Measurements from ENCODE around the gene INF2. TPM values are rescaled to one million over a fixed set of nuclear protein-coding genes. Genes with fewer than 3 reads are reported as not detected.
A peak's percentile ranks its signal among the peaks of the same experiment; 100 is the strongest.

INF2 gene
- polyA plus RNA-seq, 1 donor: 54.4 TPM

DNA sequence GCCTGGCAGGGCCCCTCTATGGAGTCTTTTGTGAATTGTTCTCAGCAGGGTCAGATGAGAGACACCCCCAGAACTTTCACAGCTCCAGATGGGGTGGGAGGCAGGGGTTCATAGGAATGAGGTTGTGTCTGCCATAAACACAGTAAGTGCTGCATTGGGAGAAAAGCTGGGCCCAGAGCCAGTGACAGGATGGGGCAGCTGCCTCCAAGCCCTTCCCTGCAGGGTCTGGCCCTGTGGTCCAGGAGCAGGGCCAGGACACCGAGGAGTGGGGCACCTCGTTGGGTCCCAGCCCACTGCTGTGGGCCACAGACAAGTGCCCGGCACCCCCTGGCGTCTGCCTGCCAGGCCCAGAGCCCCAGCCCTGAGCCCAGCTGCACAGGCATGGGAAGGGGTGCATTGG, 13.3 kb downstream of the INF2 start:
- no peak for DNase-seq (ENCODE audit: low read depth)

DNA sequence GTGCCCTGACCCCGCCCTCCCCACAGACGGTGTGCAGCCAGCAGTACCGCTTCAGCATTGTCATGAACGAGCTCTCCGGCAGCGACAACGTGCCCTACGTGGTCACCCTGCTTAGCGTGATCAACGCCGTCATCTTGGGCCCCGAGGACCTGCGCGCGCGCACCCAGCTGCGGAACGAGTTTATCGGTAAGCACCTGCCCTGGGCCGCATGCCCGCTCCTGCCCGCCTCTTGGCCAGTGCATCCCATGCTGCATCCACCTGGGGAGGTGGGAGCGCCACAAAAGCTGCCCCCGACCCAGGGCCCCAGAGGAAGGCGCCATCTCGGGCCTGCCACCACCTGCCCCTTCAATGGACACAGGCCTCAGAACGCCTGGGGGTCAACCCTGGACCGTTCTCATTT, 13.9 kb downstream of the INF2 start:
- no peak for DNase-seq (ENCODE audit: low read depth)

DNA sequence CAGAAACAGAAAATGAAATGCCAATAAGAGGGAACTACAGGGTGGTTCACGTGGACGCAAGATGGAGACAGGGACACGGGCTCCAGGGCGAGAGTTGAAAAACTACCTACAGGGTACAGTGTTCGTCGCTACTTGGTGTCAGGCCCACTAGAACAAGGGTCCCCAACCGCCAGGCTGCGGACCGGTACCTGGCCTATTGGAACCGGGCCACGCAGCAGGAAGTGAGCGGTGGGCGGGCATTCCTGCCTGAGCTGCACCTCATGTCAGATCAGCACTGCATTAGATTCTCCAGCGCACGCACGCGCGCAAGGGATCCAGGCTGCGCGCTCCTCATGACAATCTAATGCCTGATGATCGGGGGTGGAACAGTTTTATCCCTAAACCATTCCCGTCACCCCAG, 14.8 kb downstream of the INF2 start:
- DNase-seq (ENCODE audit: low read depth): no peak

DNA sequence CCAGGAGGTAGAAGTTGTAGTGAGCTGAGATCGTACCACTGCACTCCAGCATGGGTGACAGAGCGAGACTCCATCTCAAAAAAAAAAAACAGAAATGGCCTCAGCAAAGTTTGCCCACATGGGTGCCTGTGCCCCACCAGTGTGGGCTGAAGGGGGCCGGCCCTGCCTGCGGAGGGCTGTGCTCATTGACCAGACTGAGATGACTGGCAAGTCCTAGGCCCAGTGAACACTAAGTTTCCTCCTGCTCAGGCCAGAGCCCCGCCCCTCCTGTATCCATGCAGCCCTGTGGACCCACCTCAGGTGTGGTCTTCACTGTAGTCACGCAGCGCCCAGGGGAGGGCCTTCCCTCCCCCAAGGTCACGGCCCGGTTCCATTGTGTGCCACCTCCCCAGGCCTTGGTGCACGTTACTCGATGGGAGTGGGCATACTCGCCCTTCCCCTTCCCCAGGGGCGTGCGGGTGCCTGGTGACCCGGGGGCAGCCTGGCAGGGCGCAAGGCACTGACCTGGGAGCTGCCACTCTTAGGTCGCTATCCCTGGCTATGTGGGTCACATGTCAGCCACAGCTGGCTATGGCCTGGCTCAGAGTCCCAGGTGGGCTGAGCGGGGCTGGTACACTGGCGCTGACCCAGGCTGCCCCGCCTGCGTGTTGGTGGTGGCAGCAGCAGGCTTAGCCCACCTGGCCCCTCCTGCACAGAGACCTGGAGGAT, 16.1 kb downstream of the INF2 start:
- no peak for DNase-seq (ENCODE audit: low read depth)

DNA sequence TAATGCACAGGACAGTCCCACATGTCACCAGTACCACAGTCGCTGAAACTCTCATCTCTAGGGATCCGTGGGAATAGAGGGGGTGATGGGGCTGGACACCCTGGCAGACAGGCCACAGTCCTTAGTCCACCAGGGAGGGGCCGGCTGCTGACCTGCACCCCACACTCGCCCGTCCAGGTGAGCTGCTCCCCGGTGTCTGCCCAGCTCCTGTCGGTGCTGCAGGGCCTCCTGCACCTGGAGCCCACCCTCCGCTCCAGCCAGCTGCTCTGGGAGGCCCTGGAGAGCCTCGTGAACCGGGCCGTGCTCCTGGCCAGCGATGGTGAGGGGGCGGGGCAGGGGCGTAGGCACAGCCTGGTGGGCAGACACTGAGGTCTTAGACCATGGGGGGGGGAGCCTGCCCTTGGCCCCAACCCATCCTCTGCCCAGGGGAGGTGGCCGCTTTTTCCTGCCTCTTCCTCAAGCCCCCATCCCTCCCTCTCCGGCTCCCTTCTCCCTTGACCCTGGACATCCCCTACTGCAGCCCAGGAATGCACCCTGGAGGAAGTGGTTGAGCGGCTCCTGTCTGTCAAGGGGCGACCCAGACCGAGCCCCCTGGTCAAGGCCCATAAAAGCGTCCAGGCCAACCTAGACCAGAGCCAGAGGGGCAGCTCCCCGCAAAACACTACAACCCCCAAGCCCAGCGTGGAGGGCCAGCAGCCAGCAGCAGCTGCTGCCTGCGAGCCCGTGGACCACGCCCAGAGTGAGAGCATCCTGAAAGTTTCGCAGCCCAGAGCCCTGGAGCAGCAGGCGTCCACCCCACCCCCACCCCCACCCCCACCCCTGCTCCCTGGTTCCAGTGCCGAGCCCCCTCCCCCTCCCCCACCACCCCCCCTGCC, 17.6 kb downstream of the INF2 start:
- peak; percentile 26 for DNase-seq (ENCODE audit: low read depth)

DNA sequence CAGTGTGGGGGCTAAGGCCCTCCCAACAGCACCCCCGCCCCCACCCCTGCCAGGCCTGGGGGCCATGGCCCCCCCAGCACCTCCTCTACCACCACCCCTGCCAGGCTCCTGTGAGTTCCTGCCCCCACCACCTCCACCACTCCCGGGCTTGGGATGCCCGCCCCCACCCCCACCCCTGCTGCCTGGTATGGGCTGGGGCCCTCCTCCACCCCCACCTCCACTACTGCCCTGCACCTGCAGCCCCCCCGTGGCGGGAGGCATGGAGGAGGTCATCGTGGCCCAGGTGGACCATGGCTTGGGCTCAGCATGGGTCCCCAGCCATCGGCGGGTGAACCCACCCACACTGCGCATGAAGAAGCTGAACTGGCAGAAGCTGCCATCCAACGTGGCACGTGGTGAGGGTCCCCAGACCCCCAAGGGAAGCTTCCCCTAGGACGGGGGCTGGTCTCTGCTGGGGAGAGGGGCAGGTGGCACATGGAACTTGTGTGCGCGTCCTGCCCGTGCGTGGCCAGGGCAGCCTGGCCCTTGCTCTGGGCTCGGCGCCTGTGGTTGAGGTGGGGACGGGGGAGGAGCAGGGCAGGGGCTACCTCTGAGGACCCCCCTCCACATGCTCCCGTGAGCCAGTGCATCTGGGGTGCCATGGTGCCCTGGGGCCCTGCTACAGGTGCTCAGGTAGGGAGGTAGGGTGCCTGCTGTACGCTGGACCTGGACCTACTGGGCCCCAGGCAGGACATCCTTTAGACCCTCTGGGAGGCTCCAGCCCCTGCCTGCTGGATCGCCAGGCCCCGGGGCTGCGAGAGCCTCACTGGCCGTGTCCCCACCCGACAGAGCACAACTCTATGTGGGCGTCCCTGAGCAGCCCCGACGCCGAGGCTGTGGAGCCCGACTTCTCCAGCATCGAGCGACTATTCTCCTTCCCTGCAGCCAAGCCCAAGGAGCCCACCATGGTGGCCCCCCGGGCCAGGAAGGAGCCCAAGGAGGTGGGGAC, 18.5 kb downstream of the INF2 start:
- no peak for DNase-seq (ENCODE audit: low read depth)

DNA sequence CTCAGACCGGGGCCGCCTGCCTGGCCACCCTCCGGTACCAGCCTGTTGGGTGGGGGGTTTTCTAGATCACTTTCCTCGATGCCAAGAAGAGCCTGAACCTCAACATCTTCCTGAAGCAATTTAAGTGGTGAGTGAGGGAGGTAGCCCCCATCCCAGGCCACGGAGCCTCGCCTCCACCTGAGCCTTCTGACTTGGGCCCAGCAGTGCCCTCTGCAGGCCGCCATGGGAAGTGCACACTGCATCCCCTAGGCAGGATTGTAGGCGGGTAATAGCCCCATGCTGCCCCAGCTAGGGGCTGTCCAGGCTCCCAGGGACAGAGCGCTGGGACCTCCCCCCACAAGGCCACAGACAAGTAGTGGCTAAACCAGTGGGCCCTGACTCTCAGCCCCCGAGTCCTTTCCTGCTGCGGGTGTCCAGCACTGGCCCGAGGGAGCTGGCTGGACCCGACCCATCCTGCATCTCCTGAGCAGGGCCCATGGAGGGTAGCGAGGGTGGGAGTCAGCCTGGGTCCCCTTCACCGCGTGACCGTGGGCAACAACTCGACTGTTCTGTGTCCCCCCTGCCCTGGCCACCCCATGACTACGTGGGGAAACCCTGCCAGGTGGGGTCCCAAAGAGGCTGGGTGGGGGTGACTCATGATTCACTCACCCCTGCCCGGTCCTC, 19.3 kb downstream of the INF2 start:
- DNase-seq (ENCODE audit: low read depth): no peak

DNA sequence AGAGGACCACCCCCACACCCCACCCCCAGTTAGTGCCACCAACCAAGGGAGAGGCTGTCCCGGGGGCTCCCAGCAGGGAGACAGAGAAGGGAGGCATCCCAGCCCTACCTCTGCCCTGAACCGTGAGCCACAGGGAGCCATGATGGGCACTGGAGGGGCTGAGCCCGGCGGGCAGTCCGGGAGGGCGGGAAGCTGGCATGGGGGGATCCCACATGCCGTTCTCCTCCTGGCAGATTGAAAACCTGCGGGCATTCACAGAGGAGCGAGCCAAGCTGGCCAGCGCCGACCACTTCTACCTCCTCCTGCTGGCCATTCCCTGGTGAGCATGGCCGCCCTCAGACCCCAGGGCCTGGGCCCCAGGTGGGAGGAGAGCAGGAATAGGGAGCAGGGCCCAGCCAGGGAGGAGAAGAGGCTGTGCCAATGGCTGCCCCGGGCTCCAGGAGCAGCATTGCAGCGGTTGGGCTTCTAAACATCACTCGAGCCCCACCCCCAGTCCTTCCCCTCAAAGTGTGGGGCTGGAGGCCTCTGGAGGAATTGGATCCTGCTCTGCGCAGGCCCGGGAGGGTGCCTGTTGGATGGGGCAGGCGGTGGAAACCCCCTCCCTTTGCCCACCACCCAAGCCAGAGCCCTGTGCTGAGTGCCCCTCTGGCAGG, 20.1 kb downstream of the INF2 start:
- no peak for DNase-seq (ENCODE audit: low read depth)

DNA sequence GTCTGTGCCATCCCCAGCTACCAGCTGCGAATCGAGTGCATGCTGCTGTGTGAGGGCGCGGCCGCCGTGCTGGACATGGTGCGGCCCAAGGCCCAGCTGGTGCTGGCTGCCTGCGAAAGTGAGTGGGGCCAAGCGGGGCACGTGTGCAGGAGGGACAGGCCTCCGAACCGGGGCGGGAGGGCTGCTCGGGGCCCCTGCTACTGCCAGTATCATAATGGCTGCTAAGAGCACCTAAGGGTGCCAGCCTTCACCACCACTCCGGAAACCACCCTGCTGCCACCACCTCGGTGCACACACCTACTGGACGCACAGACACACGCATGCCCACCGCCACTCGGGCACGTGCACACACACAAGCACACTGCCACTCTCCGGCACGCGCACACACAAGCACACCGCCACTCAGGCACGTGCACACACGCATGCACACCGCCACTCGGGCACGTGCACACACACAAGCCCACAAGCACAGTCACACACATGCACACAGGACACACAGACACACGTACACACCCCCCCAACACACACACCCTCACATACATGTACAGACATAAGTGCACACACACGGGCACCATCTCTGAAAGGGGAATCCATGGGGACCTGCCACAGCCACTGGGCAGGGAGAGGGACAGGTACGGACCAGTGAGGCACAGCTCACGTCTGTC, 20.8 kb downstream of the INF2 start:
- no peak for DNase-seq (ENCODE audit: low read depth)

DNA sequence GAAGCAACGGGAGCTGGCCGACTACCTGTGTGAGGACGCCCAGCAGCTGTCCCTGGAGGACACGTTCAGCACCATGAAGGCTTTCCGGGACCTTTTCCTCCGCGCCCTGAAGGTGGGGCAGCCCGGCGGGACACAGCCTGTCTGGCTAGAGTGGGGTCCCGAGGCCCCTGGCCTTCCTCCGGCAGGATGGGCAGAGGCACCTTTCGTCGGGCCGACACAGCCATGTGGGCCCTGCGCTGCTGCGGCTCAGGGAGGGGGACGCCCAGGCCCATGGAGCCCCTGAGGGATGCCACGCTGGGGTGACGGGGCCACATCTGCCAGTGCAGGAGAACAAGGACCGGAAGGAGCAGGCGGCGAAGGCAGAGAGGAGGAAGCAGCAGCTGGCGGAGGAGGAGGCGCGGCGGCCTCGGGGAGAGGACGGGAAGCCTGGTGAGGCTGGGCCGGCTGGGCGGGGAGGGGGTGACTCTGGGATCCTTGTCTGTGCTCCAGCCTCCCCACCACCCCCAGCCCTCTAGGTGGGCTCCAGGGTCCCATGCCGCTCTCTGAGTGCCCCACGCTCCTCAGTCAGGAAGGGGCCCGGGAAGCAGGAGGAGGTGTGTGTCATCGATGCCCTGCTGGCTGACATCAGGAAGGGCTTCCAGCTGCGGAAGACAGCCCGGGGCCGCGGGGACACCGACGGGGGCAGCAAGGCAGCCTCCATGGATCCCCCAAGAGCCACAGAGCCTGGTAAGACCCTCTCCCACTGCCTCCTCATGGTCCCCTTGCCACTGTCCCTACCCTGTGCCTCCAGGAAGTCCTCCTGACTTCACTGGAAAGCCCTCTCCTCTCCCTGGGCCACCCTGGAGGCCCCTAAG, 23.7 kb downstream of the INF2 start:
- DNase-seq (ENCODE audit: low read depth): no peak

DNA sequence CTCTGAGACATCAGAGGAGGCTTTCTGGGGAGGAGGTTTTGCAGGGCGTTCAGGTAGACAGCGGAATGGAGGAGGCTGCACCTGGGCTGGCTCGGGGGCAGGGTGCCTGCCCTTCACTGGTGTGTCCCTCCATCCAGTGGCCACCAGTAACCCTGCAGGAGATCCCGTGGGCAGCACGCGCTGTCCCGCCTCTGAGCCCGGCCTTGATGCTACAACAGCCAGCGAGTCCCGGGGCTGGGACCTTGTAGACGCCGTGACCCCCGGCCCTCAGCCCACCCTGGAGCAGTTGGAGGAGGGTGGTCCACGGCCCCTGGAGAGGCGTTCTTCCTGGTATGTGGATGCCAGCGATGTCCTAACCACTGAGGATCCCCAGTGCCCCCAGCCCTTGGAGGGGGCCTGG, 24.6 kb downstream of the INF2 start:
- DNase-seq (ENCODE audit: low read depth): no peak

DNA sequence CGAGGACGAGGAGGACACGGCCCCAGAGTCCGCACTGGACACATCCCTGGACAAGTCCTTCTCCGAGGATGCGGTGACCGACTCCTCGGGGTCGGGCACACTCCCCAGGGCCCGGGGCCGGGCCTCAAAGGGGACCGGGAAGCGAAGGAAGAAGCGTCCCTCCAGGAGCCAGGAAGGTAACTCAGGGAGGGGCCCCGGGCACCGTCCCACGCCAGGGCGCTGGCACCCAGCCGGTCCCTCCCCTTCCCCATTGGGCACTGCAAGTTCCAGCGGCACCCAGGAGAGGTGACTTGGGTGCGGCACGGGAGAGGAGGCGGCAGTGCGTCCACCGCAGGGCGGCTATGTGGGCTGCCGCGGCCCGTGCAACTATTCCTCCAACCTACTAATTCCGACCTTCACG, 25.3 kb downstream of the INF2 start:
- no peak for DNase-seq (ENCODE audit: low read depth)

DNA sequence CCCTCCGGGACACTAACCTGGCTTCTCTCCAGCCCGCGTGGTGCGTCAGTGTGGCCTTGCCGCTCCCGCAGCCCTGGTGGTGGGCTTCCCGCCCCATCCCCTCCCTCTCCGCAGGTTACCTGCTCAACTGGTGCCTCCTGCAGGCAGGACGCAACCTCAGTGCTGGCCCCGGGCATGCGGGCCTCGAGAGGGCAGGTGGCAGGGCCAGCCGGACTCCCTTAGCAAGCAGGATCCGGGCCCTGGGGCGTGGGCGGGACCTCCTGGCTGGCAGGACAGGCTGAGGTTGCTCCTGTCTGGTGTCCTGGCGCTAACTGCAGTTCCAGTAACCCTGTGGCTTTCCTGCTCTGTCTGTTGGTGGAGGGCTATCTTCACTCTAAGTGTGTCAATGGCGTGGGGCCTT, 26.0 kb downstream of the INF2 start:
- no peak for DNase-seq (ENCODE audit: low read depth)

DNA sequence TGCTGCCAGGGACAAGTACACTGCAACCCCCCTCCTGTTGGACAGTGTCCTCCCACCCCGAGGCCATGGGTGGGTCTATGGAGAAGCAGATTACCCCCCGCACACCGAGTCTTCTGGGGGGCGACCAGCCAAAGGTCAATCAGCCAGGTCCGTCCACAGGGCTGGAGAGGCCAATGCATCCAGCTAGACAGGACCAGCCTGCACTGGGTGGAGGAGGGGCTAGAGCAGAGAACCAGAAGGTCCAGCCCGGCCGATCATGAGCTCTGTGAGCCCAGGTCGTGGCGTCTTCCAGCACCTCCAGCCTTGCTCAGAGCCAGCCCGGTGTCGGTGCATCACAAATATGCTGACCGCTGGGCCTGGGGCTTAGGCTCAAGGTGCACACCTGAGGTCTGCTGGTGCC, 26.5 kb downstream of the INF2 start:
- no peak for DNase-seq (ENCODE audit: low read depth)

DNA sequence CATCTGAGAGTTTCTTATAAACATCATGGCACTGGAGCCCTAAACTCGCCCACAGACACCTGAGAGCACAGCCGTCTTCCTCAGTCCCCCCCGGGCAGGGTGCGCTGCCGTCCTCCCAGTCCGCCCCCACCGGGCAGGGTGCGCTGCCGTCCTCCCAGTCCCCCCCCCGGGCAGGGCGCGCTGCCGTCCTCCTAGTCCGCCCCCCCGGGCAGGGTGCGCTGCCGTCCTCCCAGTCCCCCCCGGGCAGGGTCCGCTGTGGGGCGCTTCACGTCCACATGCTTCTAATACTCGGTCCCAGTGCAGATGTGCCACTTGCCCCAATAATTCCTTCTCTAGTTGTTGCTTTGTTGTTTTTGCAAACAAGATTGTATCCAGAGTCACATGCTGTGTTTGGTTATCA, 27.7 kb downstream of the INF2 start:
- no peak for DNase-seq (ENCODE audit: low read depth)

DNA sequence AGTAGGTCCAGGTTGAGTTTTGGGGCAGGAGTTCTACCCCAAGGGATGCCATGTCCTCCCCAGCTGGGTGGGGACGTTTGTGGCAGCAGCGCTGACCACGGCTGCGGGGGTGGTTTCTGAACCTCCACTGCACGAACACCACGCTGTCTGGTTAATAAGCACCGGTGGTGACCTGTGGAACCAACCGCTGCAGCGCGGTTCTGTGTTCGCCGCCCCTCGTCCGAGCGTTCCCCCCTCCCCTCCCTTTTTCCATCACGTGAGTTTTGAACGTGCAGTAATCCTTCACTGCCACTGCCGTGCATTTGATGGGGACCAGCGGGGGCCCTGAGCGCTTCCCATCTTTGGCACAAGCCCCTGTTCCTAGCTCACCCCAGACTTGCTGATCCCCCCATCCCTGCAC, 28.2 kb downstream of the INF2 start:
- no peak for DNase-seq (ENCODE audit: low read depth)

DNA sequence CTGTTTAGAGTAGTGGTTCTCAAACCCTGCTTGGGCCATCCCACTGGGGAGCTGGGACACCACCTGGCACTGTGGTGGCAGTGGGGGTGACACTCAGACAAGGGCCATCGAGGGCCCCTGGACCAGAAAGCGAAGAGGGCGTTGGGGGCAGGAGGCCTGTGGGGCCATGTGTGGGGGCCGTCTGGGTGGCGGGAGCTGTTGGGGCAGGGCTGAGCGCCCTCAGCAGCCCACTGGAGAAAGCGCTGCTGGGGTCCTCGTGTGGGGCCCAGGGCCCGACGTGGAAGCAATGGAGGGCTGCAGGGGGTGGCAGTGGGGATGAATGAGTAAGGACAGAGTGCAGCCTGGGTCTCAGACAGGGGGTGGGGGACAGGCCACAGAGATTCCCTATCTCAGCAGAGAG, 28.7 kb downstream of the INF2 start:
- no peak for DNase-seq (ENCODE audit: low read depth)

DNA sequence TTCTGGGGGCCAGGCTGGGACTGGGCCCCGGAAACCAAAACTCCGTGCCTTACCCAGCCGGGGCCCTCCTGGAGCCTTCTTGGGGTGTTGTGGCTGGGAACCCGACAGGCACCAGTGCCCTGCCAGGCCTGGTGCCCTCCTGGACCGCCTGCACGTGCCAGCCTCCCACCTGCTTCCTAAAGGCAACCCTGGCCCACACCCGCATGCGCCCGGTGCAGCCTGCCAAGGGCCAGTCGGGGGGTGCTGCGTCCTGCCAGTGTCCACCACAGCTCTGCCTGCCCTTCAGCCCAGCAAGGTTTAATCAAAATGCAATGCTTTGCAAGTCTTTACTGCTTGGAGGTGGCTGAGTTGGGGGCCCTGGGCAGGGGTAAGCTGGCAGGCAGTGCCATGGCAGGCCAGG, 29.5 kb downstream of the INF2 start:
- no peak for DNase-seq (ENCODE audit: low read depth)

DNA sequence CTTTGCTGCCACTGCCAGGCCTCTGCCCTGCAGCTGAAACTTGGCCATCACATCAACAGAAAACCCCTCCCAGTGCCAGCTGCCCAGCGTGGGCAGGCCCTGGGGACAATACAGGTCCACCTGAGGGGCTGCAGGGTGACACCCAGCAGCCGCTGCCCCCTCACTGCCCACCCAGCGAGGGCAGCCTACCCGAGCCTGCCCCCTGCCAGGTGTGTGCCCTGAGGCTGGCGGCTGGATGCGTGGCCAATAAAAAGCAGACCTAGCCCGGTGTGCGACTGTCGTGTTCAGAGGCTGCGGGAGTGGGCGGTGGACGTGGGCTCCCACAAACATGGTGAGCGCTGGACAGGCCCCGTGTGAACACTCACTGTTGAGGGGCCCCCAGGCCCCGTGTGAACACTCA, 29.9 kb downstream of the INF2 start:
- DNase-seq (ENCODE audit: low read depth): no peak

Data from forelimb muscle (tissue), 1 donor.